PC-9 (cell line): ENCODE measurements around the gene IP6K1. TPM values are rescaled to one million over a fixed set of nuclear protein-coding genes. Genes with fewer than 3 reads are reported as not detected.

Experiments used
- BruUV-seq: library from RNA; stranded (reverse); fragments of 400-500 nt; replicated peaks from 2 replicates; lab custom pipeline; 2021; lab: Mats Ljungman, UMichigan
- CTCF ChIA-PET: fragments of 300-600 bp; sonication (Branson Sonifier 250); formaldehyde crosslinking; loops from one replicate; lab custom pipeline; 2022; ENCODE audit warnings: antibody characterized with exemption; lab: Charles Lee
- POLR2A ChIA-PET: fragments of 300-600 bp; sonication (Branson Sonifier 250); formaldehyde crosslinking; loops from one replicate; lab custom pipeline; 2022; ENCODE audit warnings: antibody characterized with exemption; ENCODE audit not compliant: unreplicated experiment; lab: Charles Lee
- DNase-seq, 2 experiments: peaks; one replicate each; pipeline versions ENCODE4 v3.0.0 to v3.0.0-alpha.2; 2015 to 2022; ENCODE audit warnings: mixed read lengths in 1 of 2
- H2AFZ ChIP-seq: fragments of 200-600 bp; sonication (generic); 2 replicates; pipeline ENCODE4 v1.8.1; 2017; ENCODE audit warnings: antibody characterized with exemption
- H3F3A ChIP-seq: fragments of 200-600 bp; sonication (generic); 2 replicates; pipeline ENCODE4 v1.8.1; 2017; ENCODE audit warnings: antibody characterized with exemption, mild to moderate bottlenecking, low read depth; ENCODE audit not compliant: insufficient read depth
- H3K27ac ChIP-seq: fragments of 200-600 bp; sonication (generic); 2 replicates; pipeline ENCODE4 v1.6.1; 2016; ENCODE audit warnings: mixed run types
- H3K27me3 ChIP-seq: fragments of 200-600 bp; sonication (generic); 2 replicates; pipeline ENCODE4 v1.6.1; 2016; ENCODE audit warnings: low read depth, mixed run types; ENCODE audit not compliant: insufficient read depth
- H3K36me3 ChIP-seq: fragments of 200-600 bp; sonication (generic); 2 replicates; pipeline ENCODE4 v1.6.1; 2016; ENCODE audit warnings: low read depth, mixed run types
- H3K4me1 ChIP-seq: fragments of 200-600 bp; sonication (generic); replicated peaks from 2 replicates; pipeline ENCODE4 v1.6.1; 2016; ENCODE audit warnings: mixed run types; ENCODE audit not compliant: insufficient read depth
- H3K4me2 ChIP-seq: fragments of 200-600 bp; sonication (generic); 2 replicates; pipeline ENCODE4 v1.6.1; 2017; ENCODE audit warnings: mixed run types
- H3K4me3 ChIP-seq: fragments of 200-600 bp; sonication (generic); 2 replicates; pipeline ENCODE4 v1.6.1; 2016; ENCODE audit warnings: mixed run types
- H3K79me2 ChIP-seq: fragments of 200-600 bp; sonication (generic); 2 replicates; pipeline ENCODE4 v1.6.1; 2017; ENCODE audit warnings: low read depth, mixed run types
- H3K9me2 ChIP-seq: fragments of 200-600 bp; sonication (generic); 2 replicates; pipeline ENCODE4 v1.8.1; 2017; ENCODE audit warnings: mild to moderate bottlenecking; ENCODE audit not compliant: insufficient read depth
- H3K9me3 ChIP-seq: fragments of 200-600 bp; sonication (generic); 2 replicates; pipeline ENCODE4 v1.8.1; 2016; ENCODE audit warnings: low read depth; ENCODE audit not compliant: insufficient read depth
- H4K20me1 ChIP-seq: fragments of 200-600 bp; sonication (generic); 2 replicates; pipeline ENCODE4 v1.8.1; 2017; ENCODE audit not compliant: insufficient read depth
- EZH2 ChIP-seq: fragments of 200-600 bp; sonication (generic); IDR thresholded peaks from 2 replicates; pipeline ENCODE4 v1.8.0; 2017; ENCODE audit warnings: antibody characterized with exemption, low read depth
- intact Hi-C: fragments of 100-400 bp; cut with micrococcal nuclease; formaldehyde crosslinking; loops from one replicate; pipeline ENCODE4 v1.10.0; 2022; ENCODE audit not compliant: unreplicated experiment
- total RNA-seq: library from RNA; stranded (reverse); gene quantifications from 2 replicates; pipeline ENCODE4 v1.2.3, GENCODE V29; 2021
- TF ChIP-seq, protein P1 (sequence below): fragments of 200-600 bp; sonication (generic); conservative IDR thresholded peaks from 2 replicates; pipeline ENCODE4 v1.6.1; 2017; ENCODE audit warnings: mixed run types, antibody characterized with exemption, mild to moderate bottlenecking, moderate library complexity

The IP6K1 gene
- total RNA-seq, 1 experiment from 2014 or later: 32.9 TPM

DNA sequence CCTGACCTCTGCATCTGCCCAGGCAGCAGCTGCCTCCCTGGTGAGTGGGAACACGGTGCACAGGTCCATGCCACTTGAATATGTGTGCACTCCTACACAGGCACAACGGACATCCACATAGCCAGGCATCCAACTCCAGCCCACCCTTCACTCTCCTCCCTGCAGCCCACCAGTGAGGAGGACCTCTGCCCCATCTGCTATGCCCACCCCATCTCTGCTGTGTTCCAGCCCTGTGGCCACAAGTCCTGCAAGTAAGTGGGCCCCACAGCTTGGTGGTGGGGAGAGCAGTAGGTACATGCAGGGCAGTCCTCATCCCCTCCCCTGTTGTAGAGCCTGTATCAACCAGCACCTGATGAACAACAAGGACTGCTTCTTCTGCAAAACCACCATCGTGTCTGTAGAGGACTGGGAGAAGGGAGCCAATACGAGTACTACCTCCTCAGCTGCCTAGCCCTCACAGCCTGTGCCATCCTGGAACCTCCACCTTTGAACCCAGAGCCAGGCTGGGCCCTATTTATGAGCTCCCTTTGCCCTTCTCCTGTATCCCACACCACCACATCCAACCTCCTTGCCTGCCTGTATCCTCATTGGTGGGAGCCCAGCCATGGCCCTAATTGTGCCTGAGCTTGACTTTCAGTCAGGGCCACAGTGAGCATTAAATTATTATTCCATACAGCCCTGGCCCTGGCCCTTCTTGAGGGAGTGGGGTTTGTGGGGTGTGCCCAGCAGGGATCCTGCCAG lies 65.3 kb downstream of the IP6K1 start:
- Histone ChIP-seq H3K9me3 (no peaks in the 10 kb centered on the region), H3K79me2 (peaks cover 9% of the 10 kb centered on the region), H3K27ac (no peak overlapping the region), H3K27me3 (no peaks in the 10 kb centered on the region), H4K20me1 (no peaks in the 10 kb centered on the region), H3K4me1 (peaks cover 13% of the 10 kb centered on the region; the same call in 1 of the 2 replicates), H2AFZ (no peak overlapping the region), H3K36me3 (no peaks in the 10 kb centered on the region), H3F3A (peaks cover 15% of the 10 kb centered on the region; the same call in 1 of the 2 replicates), H3K4me3 (no peak overlapping the region), H3K9me2 (no peaks in the 10 kb centered on the region), H3K4me2 (no peak overlapping the region)
- CTCF ChIA-PET: no interaction called here
- no TSS peak for BruUV-seq
- no peak for DNase-seq
- intact Hi-C loops: loop anchor here (5.0 kb wide), 1 partner anchor 81 kb away; the partner anchor contains the start of gene INKA1
- POLR2A ChIA-PET: no interaction called here
- TF ChIP-seq, protein P1, sequence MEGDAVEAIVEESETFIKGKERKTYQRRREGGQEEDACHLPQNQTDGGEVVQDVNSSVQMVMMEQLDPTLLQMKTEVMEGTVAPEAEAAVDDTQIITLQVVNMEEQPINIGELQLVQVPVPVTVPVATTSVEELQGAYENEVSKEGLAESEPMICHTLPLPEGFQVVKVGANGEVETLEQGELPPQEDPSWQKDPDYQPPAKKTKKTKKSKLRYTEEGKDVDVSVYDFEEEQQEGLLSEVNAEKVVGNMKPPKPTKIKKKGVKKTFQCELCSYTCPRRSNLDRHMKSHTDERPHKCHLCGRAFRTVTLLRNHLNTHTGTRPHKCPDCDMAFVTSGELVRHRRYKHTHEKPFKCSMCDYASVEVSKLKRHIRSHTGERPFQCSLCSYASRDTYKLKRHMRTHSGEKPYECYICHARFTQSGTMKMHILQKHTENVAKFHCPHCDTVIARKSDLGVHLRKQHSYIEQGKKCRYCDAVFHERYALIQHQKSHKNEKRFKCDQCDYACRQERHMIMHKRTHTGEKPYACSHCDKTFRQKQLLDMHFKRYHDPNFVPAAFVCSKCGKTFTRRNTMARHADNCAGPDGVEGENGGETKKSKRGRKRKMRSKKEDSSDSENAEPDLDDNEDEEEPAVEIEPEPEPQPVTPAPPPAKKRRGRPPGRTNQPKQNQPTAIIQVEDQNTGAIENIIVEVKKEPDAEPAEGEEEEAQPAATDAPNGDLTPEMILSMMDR: no peak
- TF ChIP-seq EZH2: no peak

DNA sequence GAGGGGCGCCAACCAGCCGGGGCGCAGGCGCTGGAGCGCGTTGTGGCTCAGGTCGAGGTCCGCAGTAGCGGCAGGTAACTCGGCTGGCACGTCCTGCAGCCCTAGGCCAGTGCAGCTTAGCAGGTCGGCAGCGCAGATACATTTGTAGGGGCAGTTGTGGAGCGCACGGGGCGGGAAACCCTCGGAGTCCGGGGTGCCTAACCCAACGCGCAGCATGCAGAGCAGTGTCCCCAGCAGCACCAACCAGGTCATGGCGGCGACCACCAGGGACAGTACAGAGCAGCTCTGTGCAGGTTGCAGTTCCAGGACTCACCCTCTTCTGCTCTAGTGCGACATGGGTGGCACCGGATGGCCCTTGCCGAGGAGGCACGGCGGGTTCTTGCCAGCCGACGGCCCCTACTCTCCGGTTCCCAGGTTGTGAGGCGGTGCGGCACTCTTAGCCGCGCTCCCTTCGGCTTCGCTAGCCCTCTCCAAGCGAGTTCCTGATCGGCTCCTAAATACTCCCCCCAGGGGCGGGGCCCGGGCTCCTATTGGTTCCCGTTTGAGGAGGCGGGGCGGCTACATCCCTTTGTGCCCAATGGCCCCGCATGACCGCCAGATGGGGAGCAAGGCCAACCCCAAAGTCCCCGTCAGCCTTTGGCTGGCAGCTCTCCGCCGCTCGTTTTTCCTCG lies 67.0 kb downstream of the IP6K1 start, which contains the start of gene AMIGO3:
TSS of gene AMIGO3 (minus strand) at position 471 of the 671 bp plus-strand sequence. CDS start at position 252, 219 bp downstream.
- intact Hi-C loops: loop anchor here (10.0 kb wide), 1 partner anchor 385 kb away; no protein-coding TSS in a partner anchor

DNA sequence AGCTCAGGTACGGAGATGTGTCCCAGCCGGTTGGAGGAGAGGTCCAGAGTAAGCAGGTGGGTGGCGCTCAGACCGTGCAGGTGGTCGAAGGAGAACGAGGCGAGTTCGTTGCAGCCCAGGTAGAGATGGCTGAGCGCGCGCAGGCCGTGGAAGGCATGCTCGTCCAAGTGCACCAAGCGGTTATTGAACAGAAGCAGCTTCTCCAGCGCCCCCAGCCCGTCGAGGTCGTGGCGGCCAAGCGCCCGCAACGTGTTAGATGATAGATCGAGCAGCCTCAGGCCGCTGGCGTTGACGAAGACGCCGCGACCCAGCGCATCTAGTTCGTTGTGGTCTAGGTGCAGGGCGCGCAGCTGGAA lies 67.5 kb downstream of the IP6K1 start:
- no peak overlapping the region for H3K27ac ChIP-seq
- no TSS peak for BruUV-seq
- no peak for DNase-seq
- no peaks in the 10 kb centered on the region for H3K9me3 ChIP-seq
- TF ChIP-seq, protein P1: no peak
- no peak for TF ChIP-seq EZH2
- no peaks in the 10 kb centered on the region; the same call in 1 of the 2 replicates for H3F3A ChIP-seq
- no peak overlapping the region for H3K4me3 ChIP-seq
- H3K79me2 ChIP-seq: peaks cover 9% of the 10 kb centered on the region
- H4K20me1 ChIP-seq: no peaks in the 10 kb centered on the region
- H3K4me1 ChIP-seq: peaks cover 7% of the 10 kb centered on the region; the same call in 1 of the 2 replicates
- H3K36me3 ChIP-seq: no peaks in the 10 kb centered on the region
- ChIA-PET CTCF (no interaction called here), POLR2A (no interaction called here)
- intact Hi-C loops: loop anchor here (10.0 kb wide), 1 partner anchor 386 kb away; no protein-coding TSS in a partner anchor
- no peak overlapping the region for H2AFZ ChIP-seq
- H3K27me3 ChIP-seq: no peaks in the 10 kb centered on the region
- no peaks in the 10 kb centered on the region for H3K9me2 ChIP-seq
- no peak overlapping the region for H3K4me2 ChIP-seq

More for the DNA sequence above, 67.0 kb downstream of the IP6K1 start, which contains the start of gene AMIGO3:
- Histone ChIP-seq H3K4me3 (no peak within 1 kb of the TSS), H3K4me2 (no peak within 1 kb of the TSS), H4K20me1 (no peaks in the 10 kb centered on the region), H3K79me2 (peaks cover 9% of the 10 kb centered on the region), H3K9me3 (no peaks in the 10 kb centered on the region), H3K9me2 (no peaks in the 10 kb centered on the region), H2AFZ (no peak within 1 kb of the TSS), H3K27ac (no peak within 1 kb of the TSS), H3F3A (peaks cover 2% of the 10 kb centered on the region; the same call in 1 of the 2 replicates), H3K36me3 (no peaks in the 10 kb centered on the region), H3K4me1 (peaks cover 7% of the 10 kb centered on the region; the same call in 1 of the 2 replicates), H3K27me3 (no peaks in the 10 kb centered on the region)
- DNase-seq: no peak
- BruUV-seq: no TSS peak
- TF ChIP-seq, protein P1: no peak
- TF ChIP-seq EZH2: no peak
- CTCF ChIA-PET: no interaction called here
- POLR2A ChIA-PET: no interaction called here
